Measurements from ENCODE around the gene OSM.
A peak's percentile ranks its signal among the peaks of the same experiment; 100 is the strongest.

The OSM gene

DNA sequence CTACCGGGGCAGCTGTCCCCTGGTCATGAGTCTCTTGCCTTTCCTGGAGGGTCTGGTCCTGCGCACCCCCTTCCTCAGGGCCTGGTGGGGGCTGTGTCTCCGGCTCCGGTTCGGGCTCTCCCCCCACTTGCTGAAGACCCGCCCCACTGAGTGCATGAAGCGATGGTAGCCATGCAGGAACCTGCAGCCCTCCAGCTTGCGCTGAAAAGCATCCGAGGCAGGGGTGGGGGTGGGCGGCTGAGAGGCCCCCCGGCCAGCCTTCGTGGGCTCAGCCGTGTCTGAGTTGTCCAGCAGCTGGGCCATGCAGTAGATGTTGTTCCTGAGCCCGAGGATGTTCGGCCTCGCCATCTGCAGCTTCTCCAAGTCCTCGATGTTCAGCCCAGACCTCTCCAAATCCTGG is 2.8 kb downstream of the OSM start:
- DNase-seq (ENCODE audit: low read depth in 2 of 2): no peak

- peak; percentile 63 to 68 for DNase-seq (ENCODE audit: low read depth in 2 of 2)
These were observed 3.5 kb downstream of the OSM start for GRCh38 chr22:30262917-30263741.

DNA sequence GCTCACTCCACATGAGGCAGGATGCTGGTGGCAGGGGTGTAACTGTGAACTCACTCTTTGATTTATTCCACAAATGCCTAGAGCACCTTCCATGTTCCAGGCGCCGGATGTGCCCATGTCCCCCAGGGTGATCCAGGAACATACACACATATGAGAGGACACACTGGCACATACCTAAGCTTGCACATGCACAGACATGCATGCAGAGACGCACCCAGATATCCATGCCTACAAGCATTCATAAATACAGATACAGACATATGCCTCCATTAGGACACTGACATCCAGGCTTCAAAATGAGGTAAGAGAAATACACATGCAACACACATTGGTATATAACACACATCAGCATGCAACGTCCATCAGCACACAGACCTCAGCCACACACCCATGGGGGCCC is 4.5 kb downstream of the OSM start:
- no peak for DNase-seq (ENCODE audit: low read depth in 2 of 2)

GRCh38 chr22:30261134-30261533 is 5.5 kb downstream of the OSM start:
- no peak for DNase-seq (ENCODE audit: low read depth in 2 of 2)

DNA sequence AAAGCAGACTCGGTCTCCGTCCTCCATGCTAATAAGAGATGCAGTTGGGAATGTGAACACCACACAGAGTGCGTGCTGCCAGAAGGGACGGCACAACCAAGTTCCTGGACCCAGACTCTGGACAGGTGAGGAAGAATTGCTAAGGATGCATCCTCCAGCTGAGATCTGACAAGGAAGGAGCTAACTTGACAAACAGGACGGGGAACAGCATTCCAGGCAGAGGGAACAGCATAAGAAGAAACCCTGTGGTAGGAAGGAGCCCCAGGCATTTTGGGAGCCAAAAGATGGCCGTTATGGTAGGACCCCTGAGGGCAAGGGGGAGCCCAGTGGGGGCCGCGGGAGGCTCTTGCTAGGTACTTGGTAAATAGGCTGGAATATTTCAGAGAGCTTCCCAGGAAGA is 6.0 kb downstream of the OSM start:
- DNase-seq (ENCODE audit: low read depth in 2 of 2): no peak

DNA sequence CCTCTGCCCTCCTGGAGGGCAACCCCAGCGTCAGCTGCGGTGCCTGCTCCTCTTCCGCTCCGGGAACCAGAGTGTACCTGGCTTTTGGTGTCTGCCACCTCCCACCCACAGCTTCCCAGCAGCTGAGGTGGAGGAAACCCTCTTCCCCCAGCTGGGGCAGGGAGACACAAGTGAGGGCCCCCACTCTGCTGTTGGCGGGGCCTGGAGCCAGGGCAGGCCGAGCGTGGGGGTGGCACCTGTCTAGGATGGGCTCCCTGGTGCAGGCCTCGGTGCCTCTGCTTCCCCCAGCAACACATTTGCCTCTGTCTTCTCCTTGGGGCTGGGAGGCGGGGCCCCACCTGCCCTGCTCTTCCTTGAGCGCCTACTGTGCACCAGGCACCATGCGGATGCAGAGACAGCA is 6.4 kb downstream of the OSM start:
- DNase-seq (ENCODE audit: low read depth in 2 of 2): no peak

- no peak for DNase-seq (ENCODE audit: low read depth in 2 of 2)
These were observed 12.3 kb downstream of the OSM start for GRCh38 chr22:30254314-30254713.

DNA sequence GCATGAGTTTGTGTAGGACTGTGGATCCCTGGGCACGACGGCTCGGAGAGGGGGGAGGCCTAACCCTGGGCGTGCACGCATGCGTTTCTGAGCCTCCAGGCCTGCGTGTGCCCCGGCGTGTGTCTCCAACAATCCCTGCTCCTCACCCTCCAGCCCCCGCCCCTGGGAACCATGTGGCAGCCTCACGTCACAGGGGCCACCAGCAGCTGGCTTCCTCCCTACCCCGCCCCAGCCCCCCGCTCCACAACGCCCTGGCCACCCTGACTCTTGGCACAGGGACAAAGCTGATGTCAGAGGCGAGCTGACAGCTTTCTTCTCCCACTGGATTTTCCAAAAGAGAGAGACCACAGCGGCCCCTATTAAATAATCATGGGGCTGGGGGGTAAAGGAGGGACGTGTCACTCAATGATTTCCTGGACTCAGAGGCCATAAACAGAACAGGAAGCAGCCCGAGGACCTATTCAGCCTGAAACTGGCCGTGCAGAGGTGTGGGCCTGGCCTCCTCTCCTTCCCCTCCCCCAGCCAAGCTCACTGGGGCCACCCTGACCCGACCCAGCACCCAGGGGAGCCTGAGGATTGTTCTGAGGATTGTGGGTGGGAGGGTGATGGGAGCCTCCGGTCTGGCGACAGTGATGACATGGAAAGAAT is 13.3 kb downstream of the OSM start:
- no peak for DNase-seq (ENCODE audit: low read depth in 2 of 2)

GRCh38 chr22:30252411-30253204 is 14.0 kb downstream of the OSM start:
- DNase-seq (ENCODE audit: low read depth in 2 of 2): no peak

- DNase-seq (ENCODE audit: low read depth in 2 of 2): no peak
These were observed 14.9 kb downstream of the OSM start for GRCh38 chr22:30251711-30252110.

GRCh38 chr22:30250661-30251267 is 15.9 kb downstream of the OSM start:
- no peak for DNase-seq (ENCODE audit: low read depth in 2 of 2)

- DNase-seq (ENCODE audit: low read depth in 2 of 2): no peak
These were observed 16.5 kb downstream of the OSM start for GRCh38 chr22:30250039-30250565.

- DNase-seq (ENCODE audit: low read depth in 2 of 2): no peak
These were observed 17.3 kb downstream of the OSM start for GRCh38 chr22:30249049-30250038.

GRCh38 chr22:30248484-30248883 is 18.2 kb downstream of the OSM start:
- DNase-seq (ENCODE audit: low read depth in 2 of 2): no peak

- DNase-seq (ENCODE audit: low read depth in 2 of 2): no peak
These were observed 18.7 kb downstream of the OSM start for GRCh38 chr22:30247974-30248373.

DNA sequence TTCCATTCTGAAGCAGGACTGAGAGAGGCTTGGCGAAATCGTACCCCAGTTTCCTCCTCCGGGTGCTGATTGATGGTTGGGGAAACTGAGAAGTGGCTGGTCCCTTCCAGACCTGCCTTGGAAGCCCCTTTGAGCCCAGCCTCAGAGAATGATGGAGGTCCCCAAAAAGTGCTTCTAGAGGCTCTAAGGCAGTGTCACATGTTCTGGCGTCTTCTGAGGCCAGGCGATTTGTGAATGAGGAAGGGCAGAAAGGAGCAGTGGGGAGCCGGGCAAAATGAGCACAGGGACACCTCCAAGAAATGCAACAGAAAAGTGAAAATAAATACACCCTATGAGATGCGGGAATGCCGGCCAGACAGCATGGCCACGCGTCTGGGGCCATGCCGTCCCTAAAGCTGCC is 19.1 kb downstream of the OSM start:
- no peak for DNase-seq (ENCODE audit: low read depth in 2 of 2)

- DNase-seq (ENCODE audit: low read depth in 2 of 2): no peak
These were observed 19.8 kb downstream of the OSM start for GRCh38 chr22:30246814-30247376.

GRCh38 chr22:30245985-30246813 is 20.5 kb downstream of the OSM start, which contains the start of gene LIF:
Gene LIF (minus strand): TSS chr22:30246759. CDS start chr22:30246695, 64 bp downstream.
- no peak for DNase-seq (ENCODE audit: low read depth in 2 of 2)

All from activated CD8-positive, alpha-beta memory T cell treated with anti-CD3 and anti-CD28 coated beads for 4 hours (primary cell).